Posterior cingulate gyrus (tissue), 11 donors: ENCODE results near the gene SRSF9.
"Not testable (repeated sequence)": the region's sequence is repeated elsewhere in the genome, so short reads cannot be mapped to it uniquely, and the experiment has no call there.

Source experiments
- DNase-seq, 10 donors: peaks; one replicate each; pipeline versions ENCODE4 v3.0.0 to v3.0.0-alpha.2; 2020 to 2021; ENCODE audit warnings: mixed read lengths in 3 of 10
- intact Hi-C: fragments of 100-400 bp; cut with DNase I; formaldehyde crosslinking; loops from one replicate; pipeline ENCODE4 v1.15.1; 2023

Gene SRSF9

GRCh38 chr12:120469450-120470149 is at the start of gene SRSF9:
Gene SRSF9 (minus strand): TSS chr12:120469748. CDS start chr12:120469609, 139 bp downstream.
- peak; percentile 93 to 99 (median 96) for DNase-seq
- intact Hi-C loops: loop anchor here (1.0 to 10.0 kb wide), 2 partner anchors 27 to 65 kb away; partner anchors contain the start of genes DYNLL1 and RNF10

DNA sequence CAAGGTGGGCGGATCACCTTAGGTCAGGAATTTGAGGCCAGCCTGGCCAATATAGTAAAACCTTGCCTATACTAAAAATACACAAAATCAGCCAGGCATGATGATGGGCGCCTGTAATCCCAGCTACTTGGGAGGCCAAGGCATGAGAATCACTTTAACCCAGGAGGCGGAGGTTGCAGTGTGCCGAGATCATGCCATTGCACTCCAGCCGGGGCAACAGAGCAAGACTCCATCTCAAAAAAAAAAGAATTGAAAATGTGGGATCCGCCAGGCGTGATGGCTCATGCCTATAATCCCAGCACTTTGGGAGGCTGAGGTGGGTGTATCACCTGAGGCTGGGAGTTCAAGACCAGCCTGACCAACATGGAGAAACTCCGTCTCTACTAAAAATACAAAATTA is 49.8 kb upstream of the SRSF9 start:
- DNase-seq: not testable (repeated sequence)

GRCh38 chr12:120515496-120515895 is 45.9 kb upstream of the SRSF9 start:
- DNase-seq: peak in 1 of 10 donors; percentile 20
- intact Hi-C loops: no loop called here

More for the DNA sequence above, 49.8 kb upstream of the SRSF9 start:
- intact Hi-C loops: not testable (repeated sequence)

DNA sequence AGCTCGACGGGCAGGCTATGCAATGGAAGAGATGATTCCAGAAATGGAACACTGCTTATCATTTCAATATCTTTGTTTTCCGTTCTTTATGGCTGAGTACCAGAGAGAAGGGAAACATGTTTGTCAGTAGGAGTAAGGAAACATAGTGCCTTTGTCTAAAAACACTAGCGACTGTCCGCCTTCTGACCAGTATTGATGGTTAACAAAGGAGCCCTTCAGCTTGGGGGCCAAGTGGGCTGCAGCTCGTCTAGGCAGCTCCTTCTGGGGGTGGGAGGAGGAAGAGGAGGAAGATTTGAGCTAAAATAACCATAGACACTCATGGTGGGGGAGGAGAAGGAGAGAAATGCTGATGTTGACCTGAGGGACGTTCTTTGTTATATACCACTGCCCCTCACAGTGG is 44.5 kb upstream of the SRSF9 start:
- peak in 4 of 10 donors; percentile 37 to 90 (median 57) for DNase-seq
- intact Hi-C loops: no loop called here

- no peak for DNase-seq
- intact Hi-C loops: no loop called here
Observed at GRCh38 chr12:120508537-120508936, 39.0 kb upstream of the SRSF9 start.

DNA sequence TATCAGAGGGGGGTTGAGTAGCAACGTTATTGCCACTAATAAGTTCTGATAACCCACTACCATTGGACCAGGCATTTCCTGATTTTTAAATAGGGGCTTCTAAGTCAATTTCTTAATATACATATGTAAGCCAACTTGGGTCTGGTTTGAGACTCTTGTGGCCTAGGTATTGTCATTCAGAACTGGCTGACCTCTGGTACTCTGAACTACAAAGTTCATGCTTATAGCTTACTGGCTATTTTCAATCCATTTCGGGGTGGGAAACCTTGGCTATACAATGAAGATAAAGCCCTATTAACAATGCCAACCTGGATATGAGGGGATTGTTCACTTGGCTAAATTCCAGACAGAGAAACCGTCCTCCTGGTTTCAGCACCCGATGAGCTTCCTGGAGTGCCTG is 35.0 kb upstream of the SRSF9 start:
- no peak for DNase-seq
- intact Hi-C loops: no loop called here

GRCh38 chr12:120500581-120500980 is 31.0 kb upstream of the SRSF9 start:
- intact Hi-C loops: no loop called here
- no peak for DNase-seq

GRCh38 chr12:120498870-120499515 is 29.4 kb upstream of the SRSF9 start:
- intact Hi-C loops: no loop called here
- DNase-seq: no peak

GRCh38 chr12:120497524-120498150 is 28.1 kb upstream of the SRSF9 start:
- intact Hi-C loops: loop anchor here (2.0 kb wide), 1 partner anchor 31 kb away; the partner anchor contains the start of gene COQ5

DNA sequence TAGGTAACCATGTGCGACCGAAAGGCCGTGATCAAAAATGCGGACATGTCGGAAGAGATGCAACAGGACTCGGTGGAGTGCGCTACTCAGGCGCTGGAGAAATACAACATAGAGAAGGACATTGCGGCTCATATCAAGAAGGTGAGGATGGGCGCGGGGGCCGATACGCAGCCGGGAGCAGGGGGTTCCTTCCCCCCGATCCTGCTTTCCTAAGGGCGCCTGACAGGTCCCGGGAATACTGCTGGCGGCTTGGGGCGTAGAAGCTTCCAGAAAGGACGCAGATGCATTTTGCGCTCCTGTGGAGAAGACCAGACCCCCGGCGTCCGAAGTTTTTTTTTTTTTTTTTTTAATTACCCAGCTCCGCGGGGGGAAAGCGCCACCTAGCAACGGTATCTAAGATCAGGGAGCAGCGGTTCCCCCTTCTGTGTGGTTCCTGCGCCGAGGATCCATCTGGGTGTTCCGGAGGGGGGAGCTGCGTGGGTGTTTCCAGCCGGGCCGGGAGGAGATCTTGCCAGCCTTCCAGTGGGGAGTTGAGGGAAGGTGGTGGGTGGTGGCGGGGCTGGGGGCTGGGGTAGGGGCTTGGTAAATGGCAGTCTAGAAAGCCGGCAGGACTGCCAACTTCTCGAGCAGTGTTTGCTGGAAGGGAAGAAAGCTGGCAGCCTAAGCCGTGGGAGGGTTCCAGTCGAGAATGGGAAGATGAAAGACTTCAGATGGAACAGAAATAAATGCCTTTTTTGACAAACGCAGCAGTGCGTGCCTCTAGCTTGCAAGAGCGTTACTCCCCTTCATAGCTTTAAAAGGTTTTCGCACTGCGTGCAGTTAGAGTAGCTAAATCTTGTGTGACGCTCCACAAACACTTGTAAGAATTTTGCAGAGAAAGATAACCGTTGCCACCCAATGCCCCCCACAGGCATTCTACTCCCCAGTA is 27.1 kb upstream of the SRSF9 start:
- intact Hi-C loops: loop anchor here (1.0 to 2.0 kb wide), 2 partner anchors 27 to 32 kb away; partner anchors contain the start of genes COQ5 and SRSF9
- peak; percentile 64 to 97 (median 80) for DNase-seq

More at GRCh38 chr12:120497524-120498150, 28.1 kb upstream of the SRSF9 start:
- DNase-seq: no peak

DNA sequence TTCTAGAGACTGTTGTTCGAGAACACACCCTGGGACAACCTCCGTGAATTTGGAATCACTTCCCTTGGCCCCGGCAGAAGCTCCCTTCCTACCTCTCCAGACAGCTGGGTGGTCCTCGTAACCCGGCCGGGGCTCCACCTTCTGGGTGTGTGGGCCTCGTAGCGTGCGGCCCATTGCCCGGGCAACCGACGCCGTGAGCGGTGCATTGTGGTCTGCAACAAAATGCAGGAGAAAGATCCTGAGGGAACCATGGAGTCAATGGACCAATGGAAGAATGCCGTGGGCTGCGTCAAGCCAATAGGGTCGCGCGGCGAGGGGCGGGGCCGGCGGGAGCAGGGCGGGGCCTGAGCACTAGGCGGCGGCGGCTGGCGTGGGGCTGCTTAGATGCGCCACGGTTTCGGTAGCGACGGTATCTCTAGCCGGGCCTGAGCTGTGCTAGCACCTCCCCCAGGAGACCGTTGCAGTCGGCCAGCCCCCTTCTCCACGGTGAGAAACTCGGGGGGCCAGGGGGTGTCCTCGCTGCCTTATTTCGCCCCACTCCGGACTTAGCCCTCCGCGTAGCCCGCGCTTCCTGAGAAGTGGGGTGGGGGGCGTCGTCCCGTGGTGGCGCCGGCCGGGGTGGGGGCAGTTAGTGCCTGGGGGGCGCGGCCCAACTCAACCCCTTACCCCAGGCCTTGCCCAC is 26.3 kb upstream of the SRSF9 start, which contains the start of gene DYNLL1:
Gene DYNLL1 (plus strand): TSS at position 383 of the 682 bp plus-strand sequence. CDS start 309 bp downstream, outside the sequence.
- peak; percentile 93 to 100 (median 96) for DNase-seq
- intact Hi-C loops: loop anchor here (1.0 to 2.0 kb wide), 2 partner anchors 27 to 33 kb away; partner anchors contain the start of genes COQ5 and SRSF9

GRCh38 chr12:120495186-120495730 is 25.7 kb upstream of the SRSF9 start:
- intact Hi-C loops: no loop called here
- DNase-seq: no peak

DNA sequence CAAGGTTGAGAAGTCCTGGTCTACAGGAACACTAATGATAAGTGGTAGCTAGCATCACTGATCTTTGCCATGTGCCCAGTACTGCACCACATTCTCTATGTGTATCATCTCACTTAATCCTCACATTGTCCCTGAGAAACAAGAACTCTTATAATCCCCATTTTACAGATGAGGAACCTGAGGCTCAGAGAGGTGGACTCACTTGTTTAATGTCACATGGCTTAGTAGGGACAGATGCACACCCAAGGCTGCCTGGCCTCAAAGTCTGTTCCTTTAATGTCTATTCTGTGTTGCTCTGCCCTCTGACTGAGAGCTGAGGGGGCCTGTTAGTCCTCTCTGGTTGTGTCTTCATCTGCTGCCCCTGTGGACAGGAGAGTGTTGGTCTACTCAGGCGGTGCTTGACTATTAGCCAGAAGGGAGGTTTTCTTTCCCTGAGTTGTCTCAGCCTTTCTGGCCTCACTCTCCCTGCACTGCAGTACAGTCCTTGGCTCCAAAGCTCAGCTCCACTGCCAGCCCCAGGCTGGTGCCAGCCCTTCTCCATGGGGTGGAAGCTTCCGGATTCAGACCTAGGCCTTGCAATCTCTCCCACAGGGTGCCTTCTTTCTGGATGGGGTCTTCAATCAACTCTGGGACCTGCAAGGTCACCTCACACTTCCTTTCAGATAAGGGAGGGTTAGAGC is 21.4 kb upstream of the SRSF9 start:
- intact Hi-C loops: no loop called here
- DNase-seq: peak in 3 of 10 donors; percentile 27 to 84 (median 70)

- no peak for DNase-seq
- intact Hi-C loops: no loop called here
Observed at GRCh38 chr12:120490325-120490724, 20.8 kb upstream of the SRSF9 start.

DNA sequence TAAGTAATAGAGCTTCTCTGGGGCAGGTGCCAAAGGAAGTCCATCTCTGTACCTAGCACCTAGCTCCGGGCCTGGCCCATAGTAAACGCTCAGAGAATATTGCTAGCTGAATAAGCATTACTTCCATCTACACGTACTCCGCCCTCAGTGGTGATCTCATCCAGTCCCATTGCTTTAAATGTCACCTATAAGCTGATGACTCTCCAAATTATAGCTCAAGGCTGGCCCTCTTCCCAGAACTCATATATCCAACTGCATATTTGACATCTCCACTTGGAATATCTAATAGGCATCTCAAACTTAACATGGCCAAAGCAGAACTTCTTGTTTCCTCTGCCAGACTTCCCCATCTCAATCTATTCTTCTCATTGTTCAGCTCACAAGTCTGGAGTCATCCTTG is 19.5 kb upstream of the SRSF9 start:
- DNase-seq: no peak
- intact Hi-C loops: no loop called here

GRCh38 chr12:120488057-120488640 is 18.6 kb upstream of the SRSF9 start:
- peak in 7 of 10 donors; percentile 40 to 89 (median 60) for DNase-seq
- intact Hi-C loops: no loop called here

DNA sequence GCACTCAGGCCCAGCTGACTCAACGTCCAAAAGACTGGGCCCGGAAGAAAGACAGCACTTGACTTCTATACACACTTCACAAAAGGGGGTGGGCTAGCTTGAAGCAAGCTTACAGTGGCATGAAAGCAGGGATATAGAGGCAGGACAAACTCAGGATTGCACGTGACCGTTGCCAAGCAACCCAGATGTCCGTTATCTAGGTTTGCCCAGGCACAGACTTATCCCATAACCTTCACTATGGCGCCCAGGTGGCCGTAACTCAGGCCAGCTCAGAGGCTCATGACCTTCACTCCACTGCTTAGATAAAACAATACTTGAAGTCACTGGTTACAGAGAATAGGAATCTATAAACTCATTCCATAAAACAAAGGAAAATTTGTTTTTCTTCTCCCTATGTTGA is 18.0 kb upstream of the SRSF9 start:
- intact Hi-C loops, DNase-seq: not testable (repeated sequence)
